Measurements from ENCODE around the gene SORT1.

Gene SORT1

DNA sequence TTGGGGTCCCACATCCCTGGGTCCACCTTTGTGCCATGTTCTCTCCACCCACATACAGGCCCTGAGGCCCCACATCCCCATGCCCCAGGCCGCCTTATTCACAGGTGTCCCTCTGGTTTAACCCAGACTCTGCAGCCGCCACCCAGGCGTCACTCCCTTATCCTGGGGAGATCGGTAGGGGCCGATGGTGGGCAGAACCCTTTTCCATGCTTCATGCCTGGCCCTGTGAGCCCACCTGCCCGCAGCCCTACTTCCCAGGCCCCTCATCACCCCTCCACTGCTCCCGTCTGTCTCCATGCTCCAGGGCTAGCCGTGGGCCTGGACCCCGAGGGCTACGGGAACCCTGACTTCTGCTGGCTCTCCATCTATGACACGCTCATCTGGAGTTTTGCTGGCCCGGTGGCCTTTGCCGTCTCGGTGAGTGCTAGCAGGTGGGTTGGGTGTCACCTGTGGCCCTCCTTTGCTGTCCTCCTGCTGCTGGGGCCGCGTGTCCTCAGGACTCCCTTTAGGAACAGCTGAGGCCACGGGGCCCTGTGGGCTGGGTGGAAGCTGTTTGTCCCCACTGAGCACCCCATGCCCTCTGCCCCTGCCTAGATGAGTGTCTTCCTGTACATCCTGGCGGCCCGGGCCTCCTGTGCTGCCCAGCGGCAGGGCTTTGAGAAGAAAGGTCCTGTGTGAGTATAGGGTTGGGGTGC is 126.9 kb downstream of the SORT1 start:
- Histone ChIP-seq H3K9me3 (ENCODE audit: low read depth, low read length) (no peaks in the 10 kb centered on the region), H3K9ac (ENCODE audit: insufficient read length) (no peak overlapping the region), H3K36me3 (ENCODE audit: insufficient read depth, low read length) (no peaks in the 10 kb centered on the region; the same call in 1 of the 2 replicates), H3K4me3 (no peak overlapping the region), H3K27ac (no peak overlapping the region)
- no peak for DNase-seq (ENCODE audit: low read depth, low spot score)
- TF ChIP-seq POLR2AphosphoS5 (IDR thresholded peaks at IDR 0.05; ENCODE audit: borderline replicate concordance, low read depth, low read length) (no peak), EZH2 (IDR thresholded peaks at IDR 0.05) (no peak), FOXP2 (optimal IDR thresholded peaks at IDR 0.05; ENCODE audit: control extremely low read depth, extremely low read length, insufficient read depth) (no peak)

DNA sequence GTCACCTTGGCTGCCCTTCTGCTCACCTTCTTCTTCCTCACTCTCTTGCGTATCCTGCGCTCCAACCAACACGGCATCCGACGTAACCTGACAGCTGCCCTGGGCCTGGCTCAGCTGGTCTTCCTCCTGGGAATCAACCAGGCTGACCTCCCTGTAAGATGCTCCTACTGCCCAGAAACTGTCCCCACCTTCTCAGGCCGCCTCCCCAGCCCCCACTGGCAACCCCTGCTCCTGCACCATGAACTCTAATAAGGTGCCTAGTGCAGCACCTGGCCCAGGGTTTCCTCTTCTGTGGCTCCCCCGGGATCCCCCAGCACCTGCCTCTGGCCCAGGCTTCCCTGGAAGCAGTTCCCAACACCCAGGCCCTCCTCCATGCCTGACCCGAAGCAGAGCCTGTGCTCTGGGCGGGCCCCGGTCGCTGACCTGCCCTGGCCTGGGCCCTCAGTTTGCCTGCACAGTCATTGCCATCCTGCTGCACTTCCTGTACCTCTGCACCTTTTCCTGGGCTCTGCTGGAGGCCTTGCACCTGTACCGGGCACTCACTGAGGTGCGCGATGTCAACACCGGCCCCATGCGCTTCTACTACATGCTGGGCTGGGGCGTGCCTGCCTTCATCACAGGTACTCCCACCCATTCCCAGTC is 127.6 kb downstream of the SORT1 start:
- Histone ChIP-seq H3K36me3 (ENCODE audit: insufficient read depth, low read length) (no peaks in the 10 kb centered on the region; the same call in 1 of the 2 replicates), H3K4me3 (no peak overlapping the region), H3K27ac (no peak overlapping the region), H3K9me3 (ENCODE audit: low read depth, low read length) (no peaks in the 10 kb centered on the region), H3K9ac (ENCODE audit: insufficient read length) (no peak overlapping the region)
- no peak for DNase-seq (ENCODE audit: low read depth, low spot score)
- TF ChIP-seq EZH2 (IDR thresholded peaks at IDR 0.05) (no peak), POLR2AphosphoS5 (IDR thresholded peaks at IDR 0.05; ENCODE audit: borderline replicate concordance, low read depth, low read length) (no peak), FOXP2 (optimal IDR thresholded peaks at IDR 0.05; ENCODE audit: control extremely low read depth, extremely low read length, insufficient read depth) (no peak)

DNA sequence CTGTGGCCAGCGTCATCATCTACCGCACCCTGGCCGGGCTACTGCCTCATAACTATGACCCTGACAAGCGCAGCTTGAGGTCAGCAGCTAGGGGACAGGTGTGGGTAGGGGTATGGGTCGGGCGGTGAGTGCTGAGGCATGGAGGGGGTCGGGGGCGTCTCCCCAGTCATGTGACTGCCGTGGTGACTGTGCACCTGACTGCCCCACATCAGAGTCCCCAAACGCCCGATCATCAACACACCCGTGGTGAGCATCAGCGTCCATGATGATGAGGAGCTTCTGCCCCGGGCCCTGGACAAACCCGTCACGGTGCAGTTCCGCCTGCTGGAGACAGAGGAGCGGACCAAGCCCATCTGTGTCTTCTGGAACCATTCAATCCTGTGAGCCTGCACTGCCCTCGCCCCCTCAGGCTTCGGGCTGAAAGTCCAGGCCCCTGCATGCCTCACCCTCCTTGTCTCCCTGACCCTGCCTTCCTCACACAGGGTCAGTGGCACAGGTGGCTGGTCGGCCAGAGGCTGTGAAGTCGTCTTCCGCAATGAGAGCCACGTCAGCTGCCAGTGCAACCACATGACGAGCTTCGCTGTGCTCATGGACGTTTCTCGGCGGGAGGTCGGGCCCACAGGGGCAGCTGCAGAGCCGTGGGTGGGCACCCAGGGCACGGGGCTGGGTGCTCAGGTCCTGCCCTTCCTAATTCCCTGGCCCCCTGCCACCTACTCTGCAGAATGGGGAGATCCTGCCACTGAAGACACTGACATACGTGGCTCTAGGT is 128.3 kb downstream of the SORT1 start:
- Histone ChIP-seq H3K36me3 (ENCODE audit: insufficient read depth, low read length) (no peaks in the 10 kb centered on the region; the same call in 1 of the 2 replicates), H3K9ac (ENCODE audit: insufficient read length) (no peak overlapping the region), H3K9me3 (ENCODE audit: low read depth, low read length) (no peaks in the 10 kb centered on the region), H3K4me3 (no peak overlapping the region), H3K27ac (no peak overlapping the region)
- no peak for DNase-seq (ENCODE audit: low read depth, low spot score)
- TF ChIP-seq POLR2AphosphoS5 (IDR thresholded peaks at IDR 0.05; ENCODE audit: borderline replicate concordance, low read depth, low read length) (no peak), FOXP2 (optimal IDR thresholded peaks at IDR 0.05; ENCODE audit: control extremely low read depth, extremely low read length, insufficient read depth) (no peak), EZH2 (IDR thresholded peaks at IDR 0.05) (no peak)

DNA sequence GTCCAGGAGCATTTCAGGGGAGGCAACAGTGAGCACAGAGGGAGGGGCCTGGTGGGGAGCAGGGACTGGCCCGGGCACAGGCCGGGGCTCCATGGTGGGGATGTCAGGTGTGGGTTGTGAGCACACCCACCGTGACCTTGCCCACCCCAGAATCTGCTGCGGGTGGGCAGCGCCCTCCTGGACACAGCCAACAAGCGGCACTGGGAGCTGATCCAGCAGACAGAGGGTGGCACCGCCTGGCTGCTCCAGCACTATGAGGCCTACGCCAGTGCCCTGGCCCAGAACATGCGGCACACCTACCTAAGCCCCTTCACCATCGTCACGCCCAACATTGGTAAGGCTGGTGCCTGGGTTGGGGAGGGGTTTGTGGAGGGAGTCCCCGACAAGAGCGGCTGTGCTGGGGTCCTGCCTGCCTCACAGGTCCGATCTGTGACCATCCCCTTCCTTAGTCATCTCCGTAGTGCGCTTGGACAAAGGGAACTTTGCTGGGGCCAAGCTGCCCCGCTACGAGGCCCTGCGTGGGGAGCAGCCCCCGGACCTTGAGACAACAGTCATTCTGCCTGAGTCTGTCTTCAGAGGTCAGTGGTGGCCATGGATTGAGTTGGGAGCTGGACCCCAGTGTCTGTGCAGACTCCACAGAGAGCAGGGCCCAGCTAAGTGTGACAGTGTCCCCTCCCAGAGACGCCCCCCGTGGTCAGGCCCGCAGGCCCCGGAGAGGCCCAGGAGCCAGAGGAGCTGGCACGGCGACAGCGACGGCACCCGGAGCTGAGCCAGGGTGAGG is 129.1 kb downstream of the SORT1 start:
- Histone ChIP-seq H3K9me3 (ENCODE audit: low read depth, low read length) (no peaks in the 10 kb centered on the region), H3K9ac (ENCODE audit: insufficient read length) (no peak overlapping the region), H3K27ac (no peak overlapping the region), H3K36me3 (ENCODE audit: insufficient read depth, low read length) (no peaks in the 10 kb centered on the region; the same call in 1 of the 2 replicates), H3K4me3 (no peak overlapping the region)
- TF ChIP-seq EZH2 (IDR thresholded peaks at IDR 0.05) (no peak), POLR2AphosphoS5 (IDR thresholded peaks at IDR 0.05; ENCODE audit: borderline replicate concordance, low read depth, low read length) (no peak), FOXP2 (optimal IDR thresholded peaks at IDR 0.05; ENCODE audit: control extremely low read depth, extremely low read length, insufficient read depth) (no peak)
- no peak for DNase-seq (ENCODE audit: low read depth, low spot score)

DNA sequence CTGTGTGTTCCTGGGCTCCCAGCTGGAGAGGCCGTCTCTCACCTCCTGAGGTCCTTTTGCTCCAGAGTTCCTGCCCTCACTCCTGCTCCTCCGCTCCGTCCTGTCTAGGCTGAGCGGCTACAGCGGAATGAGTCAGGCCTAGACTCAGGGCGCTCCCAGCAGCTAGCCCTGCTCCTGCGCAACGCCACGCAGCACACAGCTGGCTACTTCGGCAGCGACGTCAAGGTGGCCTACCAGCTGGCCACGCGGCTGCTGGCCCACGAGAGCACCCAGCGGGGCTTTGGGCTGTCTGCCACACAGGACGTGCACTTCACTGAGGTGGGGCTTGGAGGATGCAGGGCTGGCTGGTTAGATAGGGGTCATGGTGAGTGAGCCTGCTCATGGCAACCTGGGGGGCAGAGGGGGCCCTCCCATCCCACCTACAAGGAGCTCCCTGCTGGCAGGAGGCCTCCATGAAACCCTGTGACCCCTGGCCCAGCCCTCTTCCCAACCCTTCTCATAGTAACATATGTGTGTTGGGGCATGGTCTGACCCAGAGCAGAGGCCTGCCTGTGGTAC is 129.9 kb downstream of the SORT1 start:
- Histone ChIP-seq H3K4me3 (no peak overlapping the region), H3K9ac (ENCODE audit: insufficient read length) (no peak overlapping the region), H3K9me3 (ENCODE audit: low read depth, low read length) (no peaks in the 10 kb centered on the region), H3K36me3 (ENCODE audit: insufficient read depth, low read length) (no peaks in the 10 kb centered on the region; the same call in 1 of the 2 replicates), H3K27ac (no peak overlapping the region)
- TF ChIP-seq EZH2 (IDR thresholded peaks at IDR 0.05), result no peak
- no peak for TF ChIP-seq POLR2AphosphoS5 (IDR thresholded peaks at IDR 0.05; ENCODE audit: borderline replicate concordance, low read depth, low read length)
- TF ChIP-seq FOXP2 (optimal IDR thresholded peaks at IDR 0.05; ENCODE audit: control extremely low read depth, extremely low read length, insufficient read depth), result no peak
- DNase-seq (ENCODE audit: low read depth, low spot score), result no peak

DNA sequence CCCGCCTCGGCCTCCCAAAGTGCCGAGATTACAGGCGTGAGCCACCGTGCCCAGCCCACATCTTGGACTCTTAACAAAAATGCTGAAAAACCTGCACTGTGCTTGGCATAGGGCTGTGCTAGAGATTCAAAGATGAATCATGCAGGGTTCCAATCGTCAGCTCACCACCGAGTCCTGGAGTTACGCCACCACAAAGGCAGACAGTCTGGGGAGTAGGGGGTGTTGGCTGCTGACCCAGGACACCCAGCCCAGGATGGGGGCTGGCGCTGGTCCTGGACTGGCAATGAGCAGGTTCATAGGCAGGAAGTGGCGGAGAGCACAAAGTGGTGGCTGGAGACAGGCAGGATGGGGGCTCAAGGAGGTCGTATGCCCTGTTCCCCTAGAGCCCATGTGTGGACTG is 130.8 kb downstream of the SORT1 start:
- Histone ChIP-seq H3K36me3 (ENCODE audit: insufficient read depth, low read length) (no peaks in the 10 kb centered on the region; the same call in 1 of the 2 replicates), H3K9ac (ENCODE audit: insufficient read length) (no peak overlapping the region), H3K9me3 (ENCODE audit: low read depth, low read length) (no peaks in the 10 kb centered on the region), H3K27ac (no peak overlapping the region), H3K4me3 (no peak overlapping the region)
- DNase-seq (ENCODE audit: low read depth, low spot score), result no peak
- TF ChIP-seq EZH2 (IDR thresholded peaks at IDR 0.05) (no peak), FOXP2 (optimal IDR thresholded peaks at IDR 0.05; ENCODE audit: control extremely low read depth, extremely low read length, insufficient read depth) (no peak), POLR2AphosphoS5 (IDR thresholded peaks at IDR 0.05; ENCODE audit: borderline replicate concordance, low read depth, low read length) (no peak)

DNA sequence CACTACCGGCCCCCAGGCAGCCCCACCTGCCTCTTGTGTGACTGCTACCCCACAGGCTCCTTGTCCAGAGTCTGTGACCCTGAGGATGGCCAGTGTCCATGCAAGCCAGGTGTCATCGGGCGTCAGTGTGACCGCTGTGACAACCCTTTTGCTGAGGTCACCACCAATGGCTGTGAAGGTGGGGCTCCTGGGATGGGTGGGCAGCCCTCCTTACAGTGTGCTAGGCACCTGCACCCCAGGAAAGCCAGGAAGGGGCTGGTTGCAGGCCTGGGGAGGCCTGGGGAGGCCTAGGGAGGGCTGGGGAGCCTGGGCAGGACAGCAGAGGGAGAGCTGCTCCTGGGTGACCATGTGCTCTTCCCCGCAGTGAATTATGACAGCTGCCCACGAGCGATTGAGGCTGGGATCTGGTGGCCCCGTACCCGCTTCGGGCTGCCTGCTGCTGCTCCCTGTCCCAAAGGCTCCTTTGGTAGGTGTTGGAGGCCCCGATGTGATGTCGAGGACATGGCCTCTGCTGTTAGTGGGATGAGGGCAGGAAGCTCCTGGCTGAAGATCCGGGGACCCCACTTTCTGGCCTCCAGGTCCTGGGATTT is 131.9 kb downstream of the SORT1 start:
- Histone ChIP-seq H3K27ac (no peak overlapping the region), H3K36me3 (ENCODE audit: insufficient read depth, low read length) (no peaks in the 10 kb centered on the region; the same call in 1 of the 2 replicates), H3K4me3 (no peak overlapping the region), H3K9ac (ENCODE audit: insufficient read length) (no peak overlapping the region), H3K9me3 (ENCODE audit: low read depth, low read length) (no peaks in the 10 kb centered on the region)
- no peak for TF ChIP-seq POLR2AphosphoS5 (IDR thresholded peaks at IDR 0.05; ENCODE audit: borderline replicate concordance, low read depth, low read length)
- TF ChIP-seq EZH2 (IDR thresholded peaks at IDR 0.05), result no peak
- DNase-seq (ENCODE audit: low read depth, low spot score), result no peak
